NOMO-1 (cell line): Measurements from ENCODE around the gene RALGAPA1.

Experiments
- DNase-seq, 2 experiments: peaks; one replicate each; lab custom pipeline; 2025; ENCODE audit not compliant: unreplicated experiment in 2 of 2; lab: John Stamatoyannopoulos, UW

Gene RALGAPA1

GRCh38 chr14:35504260-35504659, 304.8 kb downstream of the RALGAPA1 start:
- no peak for DNase-seq

GRCh38 chr14:35503646-35504045, 305.4 kb downstream of the RALGAPA1 start:
- DNase-seq = no peak

- DNase-seq = no peak
These were observed 309.9 kb downstream of the RALGAPA1 start for GRCh38 chr14:35499180-35499579.

GRCh38 chr14:35495278-35495677, 313.8 kb downstream of the RALGAPA1 start:
- DNase-seq = no peak

- DNase-seq = no peak
These were observed 316.5 kb downstream of the RALGAPA1 start for GRCh38 chr14:35492569-35493014.
